BLaER1 treated with 17β-estradiol and CSF1 and Interleukin-3, amounts not matched to agents 10 nM and 100 nM (cell line): ENCODE measurements around the gene CARD14.
"Not testable (repeated sequence)": the region's sequence is repeated elsewhere in the genome, so short reads cannot be mapped to it uniquely, and the experiment has no call there.

Experiments
- H3K27ac ChIP-seq, 11 experiments: shearing (Covaris generic); formaldehyde crosslinking; 2 replicates each; pipeline ENCODE4 v1.8.1; 2022
- H3K27me3 ChIP-seq, 11 experiments: shearing (Covaris generic); formaldehyde crosslinking; 2 replicates each; pipeline ENCODE4 v1.8.1; 2022
- H3K36me3 ChIP-seq, 11 experiments: shearing (Covaris generic); formaldehyde crosslinking; 2 replicates each; pipeline ENCODE4 v1.8.1; 2022
- H3K4me1 ChIP-seq, 10 experiments: shearing (Covaris generic); formaldehyde crosslinking; 2 replicates each; pipeline ENCODE4 v1.8.1; 2022
- H3K4me2 ChIP-seq, 11 experiments: shearing (Covaris generic); formaldehyde crosslinking; 2 replicates each; pipeline ENCODE4 v1.8.1; 2022
- H3K4me3 ChIP-seq, 10 experiments: shearing (Covaris generic); formaldehyde crosslinking; 2 replicates each; pipeline ENCODE4 v1.8.1; 2022
- H3K9ac ChIP-seq, 11 experiments: shearing (Covaris generic); formaldehyde crosslinking; 2 replicates each; pipeline ENCODE4 v1.8.1; 2022
- H3K9me3 ChIP-seq, 11 experiments: shearing (Covaris generic); formaldehyde crosslinking; replicated peaks in 1 of 11; 2 replicates each; pipeline ENCODE4 v1.8.1; 2022
- H4K20me1 ChIP-seq, 11 experiments: shearing (Covaris generic); formaldehyde crosslinking; 2 replicates each; pipeline ENCODE4 v1.8.1; 2022
- Cebpa-rat ChIP-seq, 11 experiments: shearing (Covaris generic); IDR thresholded peaks; 2 replicates each; pipeline ENCODE4 v1.8.1; 2022

Gene CARD14

DNA sequence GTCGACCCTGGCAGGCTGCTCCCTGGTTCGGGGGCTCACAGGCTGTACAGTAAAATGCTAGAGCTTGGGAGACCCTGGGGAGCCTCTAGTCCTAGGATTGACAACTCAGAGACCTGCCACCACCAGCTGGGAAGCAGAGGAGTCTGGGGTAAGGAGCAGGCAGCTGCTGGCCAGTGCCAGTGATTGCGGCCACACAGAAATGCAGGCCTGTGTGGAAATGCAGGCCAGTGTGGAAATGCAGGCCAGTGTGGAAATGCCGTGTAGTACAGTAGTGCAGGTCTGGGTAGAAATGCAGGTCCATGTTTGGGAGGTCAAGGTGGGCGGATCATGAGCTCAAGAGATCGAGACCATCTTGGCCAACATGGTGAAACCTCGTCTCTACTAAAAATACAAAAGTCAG lies 26.8 kb downstream of the CARD14 start:
- Histone ChIP-seq H3K4me3 (no peak overlapping the region), H3K9ac (no peak overlapping the region), H3K4me1 (peaks cover 4 to 13% (median 7%) of the 10 kb centered on the region in 10 experiments; a peak in 17 of 20 replicates), H3K4me2 (no peak overlapping the region), H3K9me3 (peaks cover 0 to 7% (median 0%) of the 10 kb centered on the region in 11 experiments; a peak in 3 of 22 replicates), H3K27ac (no peak overlapping the region), H4K20me1 (0 out of 22 replicates have a peak, but pooled peaks cover 0 to 6% (median 0%) of the 10 kb centered on the region in 11 experiments), H3K36me3 (peaks cover 0 to 3% (median 0%) of the 10 kb centered on the region in 11 experiments; a peak in 1 of 22 replicates), H3K27me3 (peaks cover 0 to 13% (median 2%) of the 10 kb centered on the region in 11 experiments; a peak in 4 of 22 replicates)
- no peak for TF ChIP-seq Cebpa-rat (IDR thresholded peaks at IDR 0.05)

DNA sequence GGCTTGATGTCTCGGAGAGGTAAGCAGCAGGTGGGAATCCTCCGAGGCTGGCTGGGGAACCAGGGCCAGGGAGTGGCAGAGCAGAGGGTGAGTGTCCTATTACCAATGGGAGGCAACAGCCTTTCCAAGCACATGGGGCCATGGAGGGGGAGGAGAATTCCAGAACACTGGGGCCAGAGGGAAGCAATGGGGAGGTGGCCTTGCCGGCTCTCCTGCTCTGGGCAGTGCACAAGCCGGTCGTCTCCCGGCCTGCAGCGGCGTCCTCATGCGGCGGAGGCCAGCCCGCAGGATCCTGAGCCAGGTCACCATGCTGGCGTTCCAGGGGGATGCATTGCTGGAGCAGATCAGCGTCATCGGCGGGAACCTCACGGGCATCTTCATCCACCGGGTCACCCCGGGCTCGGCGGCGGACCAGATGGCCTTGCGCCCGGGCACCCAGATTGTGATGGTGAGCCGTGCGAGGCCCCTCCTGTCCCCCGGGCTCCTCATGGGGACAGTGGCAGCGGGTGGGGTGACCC lies 28.4 kb downstream of the CARD14 start:
- no peaks in the 10 kb centered on the region for H3K27me3 ChIP-seq
- peaks cover 0 to 7% (median 0%) of the 10 kb centered on the region in 11 experiments; a peak in 3 of 22 replicates for H3K9me3 ChIP-seq
- H3K36me3 ChIP-seq, result peaks cover 0 to 3% (median 0%) of the 10 kb centered on the region in 11 experiments; a peak in 1 of 22 replicates
- 0 out of 22 replicates have a peak, but pooled peaks cover 0 to 6% (median 0%) of the 10 kb centered on the region in 11 experiments for H4K20me1 ChIP-seq
- no peak overlapping the region for H3K4me3 ChIP-seq
- no peak overlapping the region for H3K9ac ChIP-seq
- H3K4me2 ChIP-seq, result peak overlapping the region in 2 of 11 experiments; percentile 41 to 47; a peak in 4 of 22 replicates
- peaks cover 0 to 13% (median 0%) of the 10 kb centered on the region in 10 experiments; a peak in 5 of 20 replicates for H3K4me1 ChIP-seq
- TF ChIP-seq Cebpa-rat (IDR thresholded peaks at IDR 0.05), result no peak
- no peak overlapping the region for H3K27ac ChIP-seq

DNA sequence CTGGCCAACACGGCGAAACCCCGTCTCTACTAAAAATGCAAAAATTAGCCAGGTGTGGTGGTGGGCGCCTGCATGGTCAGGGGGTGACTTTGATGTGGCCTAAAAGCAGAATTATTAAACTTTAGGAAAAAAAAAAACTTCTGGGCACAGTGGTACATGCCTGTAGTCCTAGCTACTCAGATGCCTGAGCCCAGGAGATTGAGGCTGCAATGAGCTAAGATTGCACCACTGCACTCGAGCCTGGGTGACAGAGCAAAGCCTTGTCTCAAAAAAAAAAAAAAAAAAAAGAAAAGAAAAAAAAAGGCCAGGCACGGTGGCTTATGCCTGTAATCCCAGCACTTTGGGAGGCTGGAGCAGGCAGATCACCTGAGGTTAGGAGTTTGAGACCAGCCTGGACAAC lies 29.5 kb downstream of the CARD14 start:
- not testable (repeated sequence) for H3K4me2 ChIP-seq, H3K9ac ChIP-seq, H3K36me3 ChIP-seq, H3K4me3 ChIP-seq, H3K9me3 ChIP-seq, H3K27ac ChIP-seq, H3K27me3 ChIP-seq
- peaks cover 0 to 16% (median 0%) of the 10 kb centered on the region in 11 experiments; a peak in 1 of 22 replicates for H4K20me1 ChIP-seq
- H3K4me1 ChIP-seq, result peaks cover 0 to 13% (median 0%) of the 10 kb centered on the region in 10 experiments; a peak in 5 of 20 replicates

DNA sequence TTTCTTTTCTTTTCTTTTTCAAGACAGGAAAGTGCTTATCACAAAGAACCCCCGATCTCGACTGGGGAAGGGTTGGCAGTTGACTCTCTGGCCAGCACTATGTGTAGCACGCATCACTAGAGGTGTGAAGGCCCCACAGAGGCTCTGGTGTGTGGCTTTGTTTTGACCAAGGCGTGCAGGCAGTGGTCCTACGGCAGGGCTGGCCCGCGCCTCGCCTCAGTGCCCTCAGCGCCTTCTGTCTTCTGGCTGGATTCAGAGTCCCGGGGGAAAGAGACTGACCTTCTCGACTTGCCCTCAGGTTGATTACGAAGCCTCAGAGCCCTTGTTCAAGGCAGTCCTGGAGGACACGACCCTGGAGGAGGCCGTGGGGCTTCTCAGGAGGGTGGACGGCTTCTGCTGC lies 31.6 kb downstream of the CARD14 start:
- no peak overlapping the region for H3K9ac ChIP-seq
- no peak for TF ChIP-seq Cebpa-rat (IDR thresholded peaks at IDR 0.05)
- H3K4me3 ChIP-seq, result no peak overlapping the region
- no peak overlapping the region for H3K27ac ChIP-seq
- no peaks in the 10 kb centered on the region for H3K27me3 ChIP-seq
- H3K36me3 ChIP-seq, result peaks cover 0 to 8% (median 0%) of the 10 kb centered on the region in 11 experiments; a peak in 3 of 22 replicates
- peaks cover 0 to 17% (median 0%) of the 10 kb centered on the region in 10 experiments; a peak in 6 of 20 replicates for H3K4me1 ChIP-seq
- no peaks in the 10 kb centered on the region for H3K9me3 ChIP-seq
- peaks cover 0 to 15% (median 0%) of the 10 kb centered on the region in 11 experiments; a peak in 2 of 22 replicates for H4K20me1 ChIP-seq
- no peak overlapping the region for H3K4me2 ChIP-seq

DNA sequence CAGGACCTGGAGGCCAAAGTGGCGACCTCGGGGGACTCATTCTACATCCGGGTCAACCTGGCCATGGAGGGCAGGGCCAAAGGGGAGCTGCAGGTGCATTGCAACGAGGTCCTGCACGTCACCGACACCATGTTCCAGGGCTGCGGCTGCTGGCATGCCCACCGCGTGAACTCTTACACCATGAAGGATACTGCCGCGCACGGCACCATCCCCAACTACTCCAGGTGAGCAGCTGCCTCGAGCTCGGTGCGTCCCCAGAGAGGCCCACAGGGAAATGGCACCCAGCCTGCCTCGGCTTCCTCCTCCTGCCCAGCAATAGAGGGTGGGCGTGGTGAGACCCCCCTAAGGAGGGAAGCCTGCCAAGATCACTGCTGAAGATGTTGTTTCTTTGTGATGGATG lies 32.4 kb downstream of the CARD14 start:
- no peak overlapping the region for H3K9ac ChIP-seq
- H3K27ac ChIP-seq, result no peak overlapping the region
- TF ChIP-seq Cebpa-rat (IDR thresholded peaks at IDR 0.05), result no peak
- H3K27me3 ChIP-seq, result no peaks in the 10 kb centered on the region
- H3K4me2 ChIP-seq, result no peak overlapping the region
- peaks cover 0 to 15% (median 0%) of the 10 kb centered on the region in 11 experiments; a peak in 3 of 22 replicates for H4K20me1 ChIP-seq
- no peaks in the 10 kb centered on the region for H3K9me3 ChIP-seq
- peaks cover 0 to 24% (median 4%) of the 10 kb centered on the region in 10 experiments; a peak in 8 of 20 replicates for H3K4me1 ChIP-seq
- peaks cover 0 to 12% (median 0%) of the 10 kb centered on the region in 11 experiments; a peak in 3 of 22 replicates for H3K36me3 ChIP-seq
- H3K4me3 ChIP-seq, result no peak overlapping the region

DNA sequence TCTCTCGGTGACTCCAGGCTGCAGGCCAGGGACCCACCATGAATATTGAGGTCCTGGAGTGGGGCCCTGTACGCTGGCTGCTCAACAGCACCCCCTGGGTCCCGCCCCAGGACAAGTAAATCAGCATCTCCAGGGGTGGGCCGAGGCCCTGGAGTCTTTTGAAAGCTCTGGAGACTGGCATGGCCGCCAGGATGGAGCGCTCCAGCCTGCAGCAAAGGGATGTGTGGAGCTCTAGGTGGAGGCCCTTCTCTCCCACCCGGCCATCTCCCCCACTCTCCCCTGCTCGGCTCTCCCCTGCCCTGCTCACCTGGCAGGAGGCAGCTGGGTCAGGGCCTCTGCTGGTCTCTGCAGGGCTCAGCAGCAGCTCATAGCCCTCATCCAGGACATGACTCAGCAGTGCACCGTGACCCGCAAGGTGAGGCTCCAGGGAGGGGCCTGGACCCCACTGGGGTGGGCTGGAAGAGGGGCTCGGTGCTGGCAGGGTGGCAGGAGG lies 33.7 kb downstream of the CARD14 start:
- Histone ChIP-seq H3K4me3 (no peak overlapping the region), H3K27me3 (no peaks in the 10 kb centered on the region), H3K4me2 (no peak overlapping the region), H4K20me1 (peaks cover 0 to 24% (median 0%) of the 10 kb centered on the region in 11 experiments; a peak in 6 of 22 replicates), H3K4me1 (peaks cover 0 to 26% (median 4%) of the 10 kb centered on the region in 10 experiments; a peak in 8 of 20 replicates), H3K36me3 (peaks cover 0 to 25% (median 0%) of the 10 kb centered on the region in 11 experiments; a peak in 10 of 22 replicates), H3K9ac (no peak overlapping the region), H3K9me3 (no peaks in the 10 kb centered on the region), H3K27ac (no peak overlapping the region)
- no peak for TF ChIP-seq Cebpa-rat (IDR thresholded peaks at IDR 0.05)

DNA sequence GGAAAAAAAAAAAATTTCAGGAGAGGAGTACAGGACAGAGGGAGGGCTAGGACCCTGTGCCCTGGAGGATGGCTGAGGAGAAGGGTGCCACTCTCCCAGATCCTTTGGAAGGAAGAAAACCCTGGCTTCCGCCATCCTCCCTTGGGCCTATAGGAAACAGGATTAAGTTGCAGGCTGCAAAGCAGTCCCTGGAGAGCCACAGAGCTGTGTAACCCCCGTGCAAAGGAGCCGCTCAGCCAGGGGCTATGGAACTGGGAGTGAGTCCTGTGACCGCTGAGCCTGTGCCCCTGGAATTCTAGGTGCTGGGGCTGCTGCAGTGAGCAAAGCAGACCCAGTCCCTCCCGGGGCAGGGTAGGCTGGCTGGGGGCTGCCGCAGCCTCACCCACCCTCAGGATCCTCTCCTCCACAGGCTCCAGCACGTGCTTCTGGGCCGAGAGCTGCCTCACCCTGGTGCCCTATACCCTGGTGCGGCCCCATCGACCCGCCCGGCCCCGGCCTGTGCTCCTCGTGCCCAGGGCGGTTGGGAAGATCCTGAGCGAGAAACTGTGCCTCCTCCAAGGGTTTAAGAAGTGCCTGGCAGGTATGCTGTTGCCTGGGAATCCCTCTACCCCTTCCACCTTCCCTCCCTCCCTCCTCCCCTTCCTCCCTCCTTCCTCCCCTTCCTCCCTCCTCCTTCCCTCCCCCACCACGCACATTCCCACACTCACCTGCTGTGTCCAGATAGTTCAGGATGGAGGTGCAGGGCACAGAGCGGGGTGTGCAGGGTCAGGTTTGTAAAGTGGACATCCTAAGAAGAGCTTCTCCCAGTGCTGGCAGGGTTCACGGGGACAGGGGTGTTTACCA lies 35.0 kb downstream of the CARD14 start:
- peaks cover 0 to 38% (median 2%) of the 10 kb centered on the region in 11 experiments; a peak in 10 of 22 replicates for H3K36me3 ChIP-seq
- H3K9ac ChIP-seq, result no peak overlapping the region
- no peaks in the 10 kb centered on the region for H3K9me3 ChIP-seq
- H3K4me3 ChIP-seq, result no peak overlapping the region
- peak overlapping the region in 1 of 11 experiments; percentile 12; a peak in 1 of 22 replicates for H3K4me2 ChIP-seq
- H3K27me3 ChIP-seq, result no peaks in the 10 kb centered on the region
- TF ChIP-seq Cebpa-rat (IDR thresholded peaks at IDR 0.05), result no peak
- H3K27ac ChIP-seq, result no peak overlapping the region
- H3K4me1 ChIP-seq, result peaks cover 0 to 34% (median 4%) of the 10 kb centered on the region in 10 experiments; a peak in 8 of 20 replicates
- peaks cover 0 to 36% (median 0%) of the 10 kb centered on the region in 11 experiments; a peak in 7 of 22 replicates for H4K20me1 ChIP-seq

DNA sequence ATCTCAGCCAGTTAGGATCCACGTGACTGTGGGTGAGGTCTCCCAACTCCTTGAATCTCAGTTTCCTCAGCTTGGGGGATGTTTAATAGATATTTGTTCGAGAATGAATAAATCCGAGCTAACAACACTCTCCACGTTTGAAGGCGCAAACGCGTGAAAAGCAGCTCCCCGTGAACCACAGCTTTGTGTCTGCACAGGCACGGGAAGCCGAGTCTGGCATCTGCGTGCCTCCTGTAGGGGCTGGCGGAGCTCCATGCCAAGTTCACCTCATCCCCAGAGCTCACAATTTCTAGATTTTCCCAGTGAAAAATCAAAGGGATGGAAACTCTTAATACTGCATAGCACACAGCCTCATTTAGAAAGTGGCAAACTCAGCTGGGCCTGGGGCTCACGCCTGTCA lies 36.0 kb downstream of the CARD14 start:
- H4K20me1 ChIP-seq, result peaks cover 0 to 46% (median 0%) of the 10 kb centered on the region in 11 experiments; a peak in 7 of 22 replicates
- no peak overlapping the region for H3K9ac ChIP-seq
- no peaks in the 10 kb centered on the region for H3K9me3 ChIP-seq
- no peak overlapping the region for H3K4me3 ChIP-seq
- no peak for TF ChIP-seq Cebpa-rat (IDR thresholded peaks at IDR 0.05)
- peaks cover 0 to 48% (median 12%) of the 10 kb centered on the region in 11 experiments; a peak in 10 of 22 replicates for H3K36me3 ChIP-seq
- no peaks in the 10 kb centered on the region for H3K27me3 ChIP-seq
- no peak overlapping the region for H3K4me2 ChIP-seq
- no peak overlapping the region for H3K27ac ChIP-seq
- H3K4me1 ChIP-seq, result peaks cover 0 to 34% (median 4%) of the 10 kb centered on the region in 10 experiments; a peak in 10 of 20 replicates
